M059J (cell line): ENCODE results near the gene HJURP. TPM values are rescaled to one million over a fixed set of nuclear protein-coding genes. Genes with fewer than 3 reads are reported as not detected.
"Not testable (repeated sequence)": the region's sequence is repeated elsewhere in the genome, so short reads cannot be mapped to it uniquely, and the experiment has no call there.

Experiments used
- DNase-seq: peaks from one replicate; pipeline ENCODE4 v3.0.0-alpha.2; 2012; ENCODE audit warnings: low read depth
- total RNA-seq: library from RNA; depleted of rRNA; stranded (reverse); fragments of >200 nt; shearing (Covaris generic); gene quantifications from 2 replicates; pipeline ENCODE4 v1.2.3, GENCODE V29; 2014; rRNA removed

The HJURP gene
- total RNA-seq, result 58.4 and 80.4 TPM in 2 replicates

- peak; percentile 95 for DNase-seq
Observed at GRCh38 chr2:233854241-233854981, at the start of gene HJURP. TSS of gene HJURP (minus strand) at chr2:233854535. CDS start at chr2:233854500, 35 bp downstream.

GRCh38 chr2:233901884-233902283 is 47.5 kb upstream of the HJURP start:
- DNase-seq, result no peak

GRCh38 chr2:233901367-233901766 is 47.0 kb upstream of the HJURP start:
- DNase-seq, result no peak

- DNase-seq, result not testable (repeated sequence)
Observed at GRCh38 chr2:233896253-233896652, 41.9 kb upstream of the HJURP start.

- DNase-seq, result peak; percentile 57
Observed at GRCh38 chr2:233892793-233893192, 38.5 kb upstream of the HJURP start.

- no peak for DNase-seq
Observed at GRCh38 chr2:233882353-233882752, 28.0 kb upstream of the HJURP start.

GRCh38 chr2:233872125-233872524 is 17.8 kb upstream of the HJURP start:
- DNase-seq, result not testable (repeated sequence)

- DNase-seq, result no peak
Observed at GRCh38 chr2:233871432-233871831, 17.1 kb upstream of the HJURP start.

- peak; percentile 42 for DNase-seq
Observed at GRCh38 chr2:233867993-233868532, 13.7 kb upstream of the HJURP start, which contains the start of gene MSL3B. TSS of gene MSL3B (minus strand) at chr2:233868386.

- DNase-seq, result no peak
Observed at GRCh38 chr2:233866479-233866878, 12.1 kb upstream of the HJURP start.

GRCh38 chr2:233865838-233866237 is 11.5 kb upstream of the HJURP start:
- no peak for DNase-seq

GRCh38 chr2:233862261-233862768 is 8.0 kb upstream of the HJURP start:
- DNase-seq, result no peak

GRCh38 chr2:233858331-233858730 is 4.0 kb upstream of the HJURP start:
- DNase-seq, result no peak

- peak; percentile 46 for DNase-seq
Observed at GRCh38 chr2:233857511-233858141, 3.3 kb upstream of the HJURP start.

GRCh38 chr2:233856184-233856583 is 1.8 kb upstream of the HJURP start:
- DNase-seq, result no peak

- DNase-seq, result no peak
Observed at GRCh38 chr2:233855345-233855744, 1.0 kb upstream of the HJURP start.

- no peak for DNase-seq
Observed at GRCh38 chr2:233853883-233854240, 473 bp downstream of the HJURP start.

GRCh38 chr2:233853353-233853752 is 982 bp downstream of the HJURP start:
- no peak for DNase-seq

GRCh38 chr2:233852056-233852455 is 2.3 kb downstream of the HJURP start:
- no peak for DNase-seq

- DNase-seq, result no peak
Observed at GRCh38 chr2:233851169-233851568, 3.2 kb downstream of the HJURP start.

GRCh38 chr2:233850745-233851144 is 3.6 kb downstream of the HJURP start:
- DNase-seq, result no peak

GRCh38 chr2:233849607-233850271 is 4.6 kb downstream of the HJURP start:
- DNase-seq, result no peak
